ENCODE data around the gene VCAN. TPM values are rescaled to one million over a fixed set of nuclear protein-coding genes. Genes with fewer than 3 reads are reported as not detected.

VCAN gene
- total RNA-seq, 6 donors from 2014 or later, result 73.3 to 254 (median 121) TPM

- H3K27me3 ChIP-seq, result no peaks in the 10 kb centered on the region
- no peaks in the 10 kb centered on the region for H3K36me3 ChIP-seq
- H3K9me3 ChIP-seq, result no peaks in the 10 kb centered on the region
- H3K4me1 ChIP-seq, result no peaks in the 10 kb centered on the region
- TF ChIP-seq POLR2A (IDR thresholded peaks at IDR 0.05) (no peak), EP300 (IDR thresholded peaks at IDR 0.05) (no peak), POLR2AphosphoS5 (IDR thresholded peaks at IDR 0.05) (no peak), CTCF (IDR thresholded peaks at IDR 0.05) (no peak)
- WGBS, 2 donors, result 97 to 98% methylated on average over 2 of the region's 2 CpGs
- H3K4me3 ChIP-seq, result no peak overlapping the region
- no peak for ATAC-seq (ENCODE audit: low FRiP score in 2 of 2)
- DNase-seq, result no peak
- H3K27ac ChIP-seq, result no peak overlapping the region
These were observed 30.7 kb upstream of the VCAN start for GRCh38 chr5:83440826-83441225.

- 73 to 86% methylated on average over 4 of the region's 4 CpGs for WGBS, 2 donors
These were observed 29.8 kb upstream of the VCAN start for GRCh38 chr5:83441747-83442146.

GRCh38 chr5:83443534-83443933 is 28.0 kb upstream of the VCAN start:
- no peak for TF ChIP-seq POLR2A (IDR thresholded peaks at IDR 0.05)
- TF ChIP-seq EP300 (IDR thresholded peaks at IDR 0.05), result no peak
- no peak for TF ChIP-seq POLR2AphosphoS5 (IDR thresholded peaks at IDR 0.05)
- TF ChIP-seq CTCF (IDR thresholded peaks at IDR 0.05), result no peak
- no peaks in the 10 kb centered on the region for H3K4me1 ChIP-seq
- ATAC-seq (ENCODE audit: low FRiP score in 2 of 2), result no peak
- H3K27ac ChIP-seq, result no peak overlapping the region
- H3K27me3 ChIP-seq, result no peaks in the 10 kb centered on the region
- H3K9me3 ChIP-seq, result no peaks in the 10 kb centered on the region
- H3K4me3 ChIP-seq, result no peak overlapping the region
- no peaks in the 10 kb centered on the region for H3K36me3 ChIP-seq
- DNase-seq, result no peak
- 84 to 91% methylated on average over 3 of the region's 3 CpGs for WGBS, 2 donors

More at GRCh38 chr5:83441747-83442146, 29.8 kb upstream of the VCAN start:
- H3K36me3 ChIP-seq, result no peaks in the 10 kb centered on the region
- no peaks in the 10 kb centered on the region for H3K27me3 ChIP-seq
- TF ChIP-seq CTCF (IDR thresholded peaks at IDR 0.05), result no peak
- TF ChIP-seq POLR2AphosphoS5 (IDR thresholded peaks at IDR 0.05), result no peak
- no peak overlapping the region for H3K4me3 ChIP-seq
- H3K9me3 ChIP-seq, result no peaks in the 10 kb centered on the region
- no peak overlapping the region for H3K27ac ChIP-seq
- no peak for DNase-seq
- H3K4me1 ChIP-seq, result no peaks in the 10 kb centered on the region
- ATAC-seq (ENCODE audit: low FRiP score in 2 of 2), result no peak

- no peaks in the 10 kb centered on the region for H3K4me1 ChIP-seq
- no peak overlapping the region for H3K27ac ChIP-seq
- no peak overlapping the region for H3K4me3 ChIP-seq
- 63 to 83% methylated on average over 2 of the region's 2 CpGs for WGBS, 2 donors
- no peak for DNase-seq
- ATAC-seq (ENCODE audit: low FRiP score in 2 of 2), result no peak
- TF ChIP-seq EP300 (IDR thresholded peaks at IDR 0.05) (no peak), CTCF (IDR thresholded peaks at IDR 0.05) (no peak), POLR2AphosphoS5 (IDR thresholded peaks at IDR 0.05) (no peak), POLR2A (IDR thresholded peaks at IDR 0.05) (no peak)
- H3K27me3 ChIP-seq, result no peaks in the 10 kb centered on the region
- H3K9me3 ChIP-seq, result no peaks in the 10 kb centered on the region
- H3K36me3 ChIP-seq, result no peaks in the 10 kb centered on the region
These were observed 27.1 kb upstream of the VCAN start for GRCh38 chr5:83444445-83444844.

GRCh38 chr5:83446253-83446947 is 25.1 kb upstream of the VCAN start:
- Histone ChIP-seq H3K27me3 (no peaks in the 10 kb centered on the region), H3K27ac (no peak overlapping the region), H3K4me1 (no peaks in the 10 kb centered on the region), H3K36me3 (no peaks in the 10 kb centered on the region), H3K4me3 (no peak overlapping the region), H3K9me3 (no peaks in the 10 kb centered on the region)
- DNase-seq, result no peak
- no peak for TF ChIP-seq CTCF (IDR thresholded peaks at IDR 0.05)
- TF ChIP-seq POLR2AphosphoS5 (IDR thresholded peaks at IDR 0.05), result no peak
- TF ChIP-seq EP300 (IDR thresholded peaks at IDR 0.05), result no peak
- no peak for TF ChIP-seq POLR2A (IDR thresholded peaks at IDR 0.05)
- ATAC-seq (ENCODE audit: low FRiP score in 2 of 2), result no peak
- WGBS, 2 donors, result 79 to 87% methylated on average over 4 of the region's 4 CpGs
